Breast epithelium (tissue), 3 donors: ENCODE data around the gene PSMG4.

ENCODE experiments used
- POLR2A ChIP-seq: fragments of 450-650 bp; IDR thresholded peaks from one replicate; pipeline ENCODE4 v1.6.1; 2016; ENCODE audit warnings: antibody characterized with exemption, mild to moderate bottlenecking, moderate library complexity
- POLR2AphosphoS5 ChIP-seq, 3 donors: sonication (generic); formaldehyde crosslinking; IDR thresholded peaks; one replicate each; pipeline ENCODE4 v1.6.1; 2017; ENCODE audit warnings: antibody characterized with exemption in 3 of 3
- TF ChIP-seq, protein P1 (sequence below), 3 donors: fragments of 450-650 bp; IDR thresholded peaks; one replicate each; pipeline ENCODE4 v1.5.1; 2016 to 2017; ENCODE audit warnings: antibody characterized with exemption in 3 of 3, mild to moderate bottlenecking in 3 of 3, moderate library complexity in 3 of 3

DNA sequence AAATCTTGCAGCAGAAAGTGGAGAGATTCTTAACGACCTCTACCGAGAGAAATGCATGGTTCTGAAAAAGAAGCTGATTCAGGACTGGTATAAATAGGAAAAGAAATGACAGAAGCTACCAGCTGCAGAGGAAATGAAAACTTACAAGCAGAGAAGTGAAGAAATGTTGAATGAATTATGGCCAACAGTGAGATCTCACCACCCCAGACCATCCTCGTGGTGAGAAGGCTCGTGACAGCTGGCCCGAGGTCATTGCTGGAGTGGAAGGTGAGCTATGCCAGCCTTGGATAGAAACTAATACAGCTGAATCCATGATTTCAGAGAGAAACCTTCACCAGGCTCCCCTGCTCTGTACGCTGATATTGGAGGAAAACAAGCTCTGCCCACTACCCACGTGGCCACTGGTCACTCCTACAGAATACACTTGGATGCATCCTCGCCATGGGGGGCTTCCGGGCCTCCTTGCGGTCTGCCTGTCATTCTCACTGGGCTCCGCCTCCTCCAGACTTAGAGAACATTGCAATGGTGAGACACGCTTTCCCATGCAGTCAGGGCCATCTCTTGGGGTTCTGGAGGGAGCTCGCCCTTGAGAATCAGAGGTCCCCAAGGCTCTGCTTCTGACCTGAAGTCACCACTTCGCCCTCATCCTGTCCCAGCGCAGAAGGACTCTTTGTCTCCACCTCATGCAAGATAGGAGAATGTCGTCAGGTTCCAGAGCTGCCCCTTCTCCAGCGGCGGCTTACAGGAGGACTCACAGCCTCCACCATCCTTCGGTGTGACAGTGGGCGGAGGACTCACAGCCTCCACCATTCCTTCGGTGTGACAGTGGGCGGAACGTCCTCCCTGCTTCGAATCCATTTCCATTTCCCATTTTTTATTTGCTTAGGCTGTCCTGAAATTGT is 20.7 kb upstream of the PSMG4 start:
- TF ChIP-seq POLR2AphosphoS5 (IDR thresholded peaks at IDR 0.05) (no peak), POLR2A (no peak)
- TF ChIP-seq, protein P1, sequence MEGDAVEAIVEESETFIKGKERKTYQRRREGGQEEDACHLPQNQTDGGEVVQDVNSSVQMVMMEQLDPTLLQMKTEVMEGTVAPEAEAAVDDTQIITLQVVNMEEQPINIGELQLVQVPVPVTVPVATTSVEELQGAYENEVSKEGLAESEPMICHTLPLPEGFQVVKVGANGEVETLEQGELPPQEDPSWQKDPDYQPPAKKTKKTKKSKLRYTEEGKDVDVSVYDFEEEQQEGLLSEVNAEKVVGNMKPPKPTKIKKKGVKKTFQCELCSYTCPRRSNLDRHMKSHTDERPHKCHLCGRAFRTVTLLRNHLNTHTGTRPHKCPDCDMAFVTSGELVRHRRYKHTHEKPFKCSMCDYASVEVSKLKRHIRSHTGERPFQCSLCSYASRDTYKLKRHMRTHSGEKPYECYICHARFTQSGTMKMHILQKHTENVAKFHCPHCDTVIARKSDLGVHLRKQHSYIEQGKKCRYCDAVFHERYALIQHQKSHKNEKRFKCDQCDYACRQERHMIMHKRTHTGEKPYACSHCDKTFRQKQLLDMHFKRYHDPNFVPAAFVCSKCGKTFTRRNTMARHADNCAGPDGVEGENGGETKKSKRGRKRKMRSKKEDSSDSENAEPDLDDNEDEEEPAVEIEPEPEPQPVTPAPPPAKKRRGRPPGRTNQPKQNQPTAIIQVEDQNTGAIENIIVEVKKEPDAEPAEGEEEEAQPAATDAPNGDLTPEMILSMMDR (IDR thresholded peaks at IDR 0.05), result no peak
